HCEC 1CT (cell line): ENCODE results near the gene APC2.
"Not testable (repeated sequence)": the region's sequence is repeated elsewhere in the genome, so short reads cannot be mapped to it uniquely, and the experiment has no call there.

Source experiments
- DNase-seq: peaks from one replicate; pipeline ENCODE4 v3.0.0-alpha.2; 2017

Gene APC2

DNA sequence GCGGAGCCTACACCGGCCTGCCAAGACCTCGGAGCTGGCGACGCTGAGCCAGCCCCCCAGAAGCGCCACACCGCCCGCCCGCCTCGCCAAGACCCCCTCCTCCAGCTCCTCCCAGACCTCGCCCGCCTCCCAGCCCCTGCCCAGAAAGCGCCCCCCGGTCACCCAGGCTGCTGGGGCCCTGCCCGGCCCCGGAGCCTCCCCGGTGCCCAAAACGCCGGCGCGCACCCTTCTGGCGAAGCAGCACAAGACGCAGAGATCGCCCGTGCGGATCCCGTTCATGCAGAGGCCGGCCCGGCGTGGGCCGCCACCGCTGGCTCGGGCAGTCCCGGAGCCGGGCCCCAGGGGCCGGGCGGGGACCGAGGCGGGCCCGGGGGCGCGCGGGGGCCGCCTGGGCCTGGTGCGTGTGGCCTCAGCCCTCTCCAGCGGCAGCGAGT is 18.9 kb downstream of the APC2 start:
- DNase-seq = no peak

DNA sequence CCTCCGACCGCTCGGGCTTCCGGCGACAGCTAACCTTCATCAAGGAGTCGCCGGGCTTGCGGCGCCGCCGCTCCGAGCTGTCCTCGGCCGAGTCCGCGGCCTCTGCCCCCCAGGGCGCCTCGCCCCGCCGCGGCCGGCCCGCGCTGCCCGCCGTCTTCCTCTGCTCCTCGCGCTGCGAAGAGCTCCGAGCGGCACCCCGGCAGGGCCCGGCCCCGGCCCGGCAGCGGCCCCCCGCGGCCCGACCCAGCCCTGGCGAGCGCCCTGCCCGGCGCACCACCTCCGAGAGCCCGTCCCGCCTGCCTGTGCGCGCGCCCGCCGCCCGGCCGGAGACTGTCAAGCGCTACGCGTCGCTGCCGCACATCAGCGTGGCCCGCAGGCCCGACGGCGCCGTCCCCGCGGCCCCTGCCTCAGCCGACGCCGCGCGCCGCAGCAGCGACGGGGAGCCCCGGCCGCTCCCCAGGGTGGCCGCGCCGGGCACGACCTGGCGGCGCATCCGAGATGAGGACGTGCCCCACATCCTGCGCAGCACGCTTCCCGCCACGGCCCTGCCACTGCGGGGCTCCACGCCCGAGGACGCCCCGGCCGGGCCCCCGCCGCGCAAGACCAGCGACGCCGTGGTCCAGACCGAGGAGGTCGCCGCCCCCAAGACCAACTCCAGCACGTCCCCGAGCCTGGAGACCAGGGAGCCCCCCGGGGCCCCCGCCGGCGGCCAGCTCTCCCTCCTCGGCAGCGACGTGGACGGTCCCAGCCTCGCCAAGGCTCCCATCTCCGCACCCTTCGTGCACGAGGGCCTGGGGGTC is 19.5 kb downstream of the APC2 start:
- DNase-seq = no peak

DNA sequence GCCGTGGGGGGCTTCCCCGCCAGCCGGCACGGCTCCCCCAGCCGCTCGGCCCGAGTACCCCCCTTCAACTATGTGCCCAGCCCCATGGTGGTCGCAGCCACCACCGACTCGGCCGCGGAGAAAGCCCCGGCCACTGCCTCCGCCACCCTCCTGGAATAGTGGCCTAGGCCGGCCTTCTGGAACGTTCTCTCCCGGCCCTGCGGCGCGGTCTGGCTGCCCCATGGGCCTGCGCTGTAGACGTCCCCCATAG is 20.1 kb downstream of the APC2 start:
- DNase-seq = no peak

DNA sequence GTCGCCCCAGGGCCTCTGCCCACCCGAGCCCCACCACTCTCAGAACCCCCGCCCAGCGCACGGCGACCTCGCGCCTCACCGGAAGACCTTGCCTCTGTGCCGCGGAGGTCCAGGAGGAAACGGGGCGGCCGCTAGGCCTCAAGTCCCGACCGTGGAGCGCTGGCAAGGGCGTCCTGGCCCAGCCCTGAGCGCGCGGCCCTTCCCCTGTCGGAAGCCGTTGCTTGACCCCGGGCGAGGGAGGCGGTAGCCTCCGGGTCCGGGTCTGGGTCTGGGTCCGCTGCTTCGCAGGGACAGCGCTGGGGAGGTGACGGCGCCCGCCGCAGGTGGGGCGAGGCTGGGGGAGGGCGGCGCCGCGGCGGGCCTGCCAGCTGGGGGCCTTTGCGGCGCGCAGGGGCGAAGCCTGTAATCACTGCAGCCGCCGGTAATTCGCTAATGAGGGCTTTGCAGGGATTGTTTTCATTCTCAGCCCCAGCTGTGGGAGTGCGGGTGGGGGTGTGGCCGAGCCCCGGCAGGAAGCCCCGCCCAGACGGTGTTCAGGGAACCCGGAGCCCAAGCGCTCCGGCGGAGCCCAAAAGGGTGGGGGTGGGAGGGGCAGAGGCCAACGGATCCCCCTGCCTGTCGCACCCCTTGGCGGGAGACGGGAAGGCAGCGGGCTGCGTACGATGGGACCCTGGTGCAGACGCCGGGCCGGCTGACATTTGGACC is 20.5 kb downstream of the APC2 start:
- peak; percentile 0 for DNase-seq

DNA sequence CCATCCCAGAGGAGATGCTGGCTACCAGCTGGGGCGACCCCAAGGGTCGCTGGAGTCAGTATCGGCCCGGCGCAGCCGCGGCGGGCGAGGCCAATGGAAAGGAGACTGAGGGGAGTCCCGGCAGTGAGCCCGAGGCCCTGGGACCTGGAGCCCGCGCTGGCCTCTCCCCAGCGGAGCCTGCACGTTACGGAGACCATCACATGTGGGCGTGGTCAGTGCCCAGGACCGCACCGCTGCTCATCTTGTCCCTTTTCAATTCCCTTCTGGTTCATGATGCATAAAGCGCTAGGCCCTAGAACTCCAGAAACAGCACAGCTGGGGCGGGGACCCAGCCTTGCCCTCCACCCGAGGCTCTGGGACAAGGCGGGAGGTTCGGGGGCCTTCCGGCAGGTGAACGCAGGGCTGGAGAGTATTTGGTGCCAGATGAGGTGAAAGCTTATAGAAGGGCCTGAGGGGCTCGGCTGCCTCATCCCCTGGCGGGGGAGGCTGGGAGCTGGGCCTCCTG is 21.1 kb downstream of the APC2 start:
- no peak for DNase-seq

DNA sequence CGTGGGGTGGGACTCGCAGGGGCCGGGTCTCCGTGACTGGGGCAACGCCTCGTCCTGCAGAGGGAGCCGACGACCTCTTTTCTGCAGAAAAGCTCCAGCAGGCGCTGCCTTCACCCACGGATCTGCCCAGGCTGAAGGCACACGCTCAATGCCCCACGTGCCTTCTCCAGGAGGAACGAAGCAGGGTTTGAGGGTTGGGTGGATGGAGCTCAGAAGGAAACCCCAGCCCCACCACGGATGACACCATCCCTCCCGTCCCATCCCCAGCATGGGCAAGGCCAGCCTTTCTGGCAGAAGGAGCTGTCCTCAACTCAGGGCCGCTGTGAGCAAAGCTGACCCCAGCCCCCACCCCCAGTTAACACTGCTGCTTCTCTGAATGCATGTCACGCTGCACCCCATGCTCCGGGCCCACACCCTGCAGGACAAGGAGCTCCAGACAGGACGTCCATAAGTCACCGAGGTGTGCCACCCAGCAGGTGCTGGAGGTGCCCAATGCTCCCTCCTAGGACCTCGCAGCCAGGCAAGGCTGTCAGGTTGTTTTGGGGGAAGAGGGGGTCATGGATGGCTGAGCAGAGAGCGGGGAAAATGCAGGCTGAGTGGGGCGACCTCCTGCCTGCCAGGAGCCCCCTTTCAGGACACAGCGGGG is 21.7 kb downstream of the APC2 start:
- no peak for DNase-seq

DNA sequence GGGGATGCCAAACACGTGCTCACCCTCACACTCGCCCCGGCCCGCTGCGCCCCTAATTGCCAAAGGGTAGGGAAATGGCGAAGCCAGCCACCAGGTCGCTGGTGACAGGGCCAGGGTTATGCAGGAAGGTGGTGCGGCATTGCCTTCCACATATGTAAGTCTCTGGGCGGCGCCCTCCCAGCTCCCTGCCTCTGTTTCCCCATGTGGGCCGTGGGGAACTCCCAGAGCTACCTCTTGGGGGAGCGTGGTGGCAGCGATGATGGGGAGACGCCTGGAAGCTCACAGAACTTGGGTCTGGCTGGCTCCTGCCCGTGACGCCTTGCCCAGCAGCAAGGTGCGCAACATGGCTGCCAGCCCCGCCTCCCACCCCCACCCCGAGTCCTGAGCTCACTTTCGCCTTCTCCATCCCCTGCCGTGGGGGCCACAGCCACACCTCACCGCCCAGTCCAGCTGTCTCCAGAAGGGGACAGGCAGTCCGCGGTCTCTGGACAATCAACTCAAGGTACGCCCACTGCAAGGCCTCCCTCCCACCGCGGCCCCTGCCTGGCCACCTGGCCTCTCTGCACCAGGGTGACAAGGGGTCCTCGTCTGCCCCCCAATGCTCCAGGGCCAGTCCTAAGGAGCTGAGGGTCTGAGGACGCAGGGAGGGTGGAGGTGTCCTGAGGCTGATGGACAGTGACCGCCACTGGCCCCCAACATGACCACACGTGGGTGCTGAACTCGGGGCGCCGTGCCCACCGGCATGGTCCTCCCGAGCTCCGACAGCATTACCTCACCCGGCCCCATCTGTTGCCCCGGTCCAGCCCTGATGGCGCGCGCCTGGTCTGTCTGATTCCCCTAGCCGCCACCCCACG is 22.5 kb downstream of the APC2 start:
- peak; percentile 0 for DNase-seq

DNA sequence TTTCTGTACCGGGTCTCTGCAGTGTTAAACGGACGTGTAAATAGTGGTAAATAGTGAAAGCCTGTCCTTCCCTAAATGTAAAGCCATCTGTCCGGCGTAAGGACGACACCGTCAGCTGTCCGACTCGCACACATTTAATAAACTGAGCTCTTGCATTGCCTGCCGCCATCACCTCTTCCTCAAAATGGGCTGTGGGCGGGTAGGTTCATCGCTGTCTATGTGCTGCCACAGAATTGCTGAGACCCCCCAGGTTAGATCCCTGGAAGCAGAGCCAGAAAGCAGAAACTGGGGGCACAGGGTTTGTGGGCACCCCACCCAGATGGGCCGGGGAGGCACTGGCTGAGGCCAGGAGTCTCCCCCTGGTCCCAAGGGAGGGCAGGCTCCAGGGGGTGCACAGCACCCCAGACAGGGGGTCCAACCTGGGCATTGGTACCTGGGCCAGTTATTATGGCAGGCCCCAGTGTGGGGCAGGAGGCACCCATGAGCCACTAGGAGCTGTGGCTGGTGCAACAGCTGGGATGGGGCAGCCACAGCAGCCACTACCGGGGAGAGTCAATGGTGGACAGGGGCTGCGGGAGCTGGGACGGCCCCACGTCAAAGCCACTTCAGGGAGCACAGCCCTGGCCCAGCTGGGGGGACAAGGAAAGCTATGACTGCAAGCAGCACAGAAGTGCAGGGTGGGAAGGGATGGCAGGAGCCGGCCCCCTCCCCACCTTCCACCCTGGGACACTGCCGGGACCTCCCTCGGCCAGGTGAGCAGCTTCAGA is 23.3 kb downstream of the APC2 start:
- DNase-seq = no peak

DNA sequence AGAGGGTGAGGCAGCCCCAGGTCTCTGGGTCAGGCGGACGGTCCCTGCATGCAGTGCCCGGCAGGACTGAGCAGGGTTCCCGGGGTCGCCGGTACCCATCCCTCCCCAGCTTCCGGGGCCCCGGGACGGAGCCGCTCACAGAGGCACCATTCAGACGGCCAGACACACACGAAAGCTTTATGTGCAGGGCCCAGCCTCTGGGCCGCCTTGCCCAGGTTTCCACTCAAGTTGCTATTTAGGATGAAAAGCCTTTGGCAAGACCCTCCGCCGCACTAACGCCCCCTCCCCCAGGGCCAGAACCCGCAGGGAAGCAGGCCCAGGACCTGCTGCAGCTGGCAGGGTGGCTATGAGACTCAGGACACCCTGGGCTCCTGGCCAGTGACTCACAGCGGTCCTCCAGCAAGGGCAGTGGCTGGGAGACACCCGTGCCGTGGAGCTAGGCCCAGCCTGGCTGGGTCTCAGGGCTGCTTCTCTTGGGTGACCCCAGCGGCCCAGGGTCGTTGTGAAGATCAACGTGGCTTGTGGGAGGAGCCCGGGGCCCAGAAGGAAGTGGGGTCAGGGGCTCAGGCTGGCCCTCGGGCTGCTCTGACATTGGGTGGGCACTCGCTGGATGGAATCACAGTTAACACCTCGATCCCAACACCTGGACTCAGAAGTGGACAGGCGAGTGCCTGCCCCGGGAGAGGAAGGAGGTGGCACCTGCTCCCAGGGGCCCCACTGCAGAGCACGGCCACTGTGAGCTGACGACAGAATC is 24.3 kb downstream of the APC2 start:
- peak; percentile 5 for DNase-seq

DNA sequence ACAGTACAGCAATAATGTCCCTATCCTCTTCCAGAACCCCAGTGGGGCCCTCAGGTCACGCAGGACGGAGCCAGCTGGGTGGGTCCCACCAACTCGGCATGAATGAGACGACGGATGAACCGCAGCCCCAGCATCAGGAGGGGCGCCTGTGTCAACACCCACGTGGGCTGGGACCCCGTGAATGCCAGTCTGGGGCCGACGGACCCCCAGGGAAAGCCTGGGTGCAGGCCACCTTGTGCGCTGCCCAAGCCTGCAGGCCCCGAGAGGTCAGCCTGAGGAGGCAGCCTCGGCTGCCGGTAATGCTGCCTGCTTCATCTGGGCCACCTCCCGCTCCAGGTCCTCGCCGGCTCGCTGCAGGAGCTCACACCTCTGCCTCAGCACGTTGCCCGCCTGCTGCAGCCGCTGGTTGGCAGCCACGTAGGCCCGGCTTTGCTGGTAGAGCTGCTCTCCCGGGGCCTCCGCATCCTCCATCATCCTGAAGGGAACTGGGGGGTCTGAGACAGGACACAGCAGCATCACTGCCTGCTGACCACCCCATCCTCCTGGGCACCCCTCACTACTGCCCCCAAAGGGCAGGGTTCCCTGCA is 24.9 kb downstream of the APC2 start:
- no peak for DNase-seq

DNA sequence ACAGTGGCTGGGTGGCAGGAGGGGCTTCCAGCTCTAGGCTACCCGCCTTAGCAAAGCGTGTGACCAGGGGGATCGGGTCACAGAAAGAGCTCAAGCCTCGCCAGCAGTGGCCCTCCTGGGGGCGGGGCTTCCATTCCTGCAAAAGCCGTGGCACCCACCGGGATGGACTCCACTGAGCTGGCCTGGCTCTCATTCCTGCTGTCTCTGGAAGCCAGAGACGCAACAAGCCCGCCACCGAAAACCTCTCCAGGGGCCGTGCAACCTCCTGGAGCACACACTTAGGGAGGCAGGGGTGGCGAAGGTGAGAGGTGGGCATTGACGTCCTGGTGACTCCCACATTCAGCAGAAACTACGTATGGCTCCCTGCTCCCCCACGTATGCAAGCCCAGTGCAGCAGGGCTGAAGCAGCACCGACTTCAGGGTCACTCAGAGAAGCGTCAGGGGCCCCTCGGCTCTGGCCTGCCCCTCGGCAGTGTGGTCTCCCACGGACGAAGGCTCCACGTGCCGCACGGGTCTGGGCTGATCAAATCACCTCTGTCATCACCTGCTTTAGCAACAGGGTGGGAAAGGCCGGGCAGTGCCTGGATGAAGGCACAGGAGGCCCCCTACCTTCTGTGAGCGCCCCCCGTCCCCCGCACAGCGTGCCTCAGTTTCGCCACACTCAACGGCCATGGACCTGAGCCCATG is 26.0 kb downstream of the APC2 start:
- DNase-seq = no peak

DNA sequence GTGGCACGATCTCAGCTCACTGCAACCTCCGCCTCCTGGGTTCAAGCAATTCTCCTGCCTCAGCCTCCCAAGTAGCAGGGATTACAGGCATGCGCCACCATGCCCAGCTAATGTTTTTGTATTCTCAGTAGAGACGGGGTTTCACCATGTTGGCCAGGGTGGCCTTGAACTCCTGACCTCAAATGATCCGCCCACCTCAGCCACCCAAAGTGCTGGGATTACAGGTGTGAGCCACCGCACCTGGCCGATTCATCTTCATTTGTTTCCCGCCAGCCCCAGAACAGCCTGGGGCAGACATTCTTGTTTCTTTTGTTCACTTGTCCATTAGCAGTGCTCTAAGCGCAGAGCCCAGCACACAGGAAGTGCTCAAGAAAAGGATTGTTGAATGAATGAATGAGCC is 27.1 kb downstream of the APC2 start:
- not testable (repeated sequence) for DNase-seq

DNA sequence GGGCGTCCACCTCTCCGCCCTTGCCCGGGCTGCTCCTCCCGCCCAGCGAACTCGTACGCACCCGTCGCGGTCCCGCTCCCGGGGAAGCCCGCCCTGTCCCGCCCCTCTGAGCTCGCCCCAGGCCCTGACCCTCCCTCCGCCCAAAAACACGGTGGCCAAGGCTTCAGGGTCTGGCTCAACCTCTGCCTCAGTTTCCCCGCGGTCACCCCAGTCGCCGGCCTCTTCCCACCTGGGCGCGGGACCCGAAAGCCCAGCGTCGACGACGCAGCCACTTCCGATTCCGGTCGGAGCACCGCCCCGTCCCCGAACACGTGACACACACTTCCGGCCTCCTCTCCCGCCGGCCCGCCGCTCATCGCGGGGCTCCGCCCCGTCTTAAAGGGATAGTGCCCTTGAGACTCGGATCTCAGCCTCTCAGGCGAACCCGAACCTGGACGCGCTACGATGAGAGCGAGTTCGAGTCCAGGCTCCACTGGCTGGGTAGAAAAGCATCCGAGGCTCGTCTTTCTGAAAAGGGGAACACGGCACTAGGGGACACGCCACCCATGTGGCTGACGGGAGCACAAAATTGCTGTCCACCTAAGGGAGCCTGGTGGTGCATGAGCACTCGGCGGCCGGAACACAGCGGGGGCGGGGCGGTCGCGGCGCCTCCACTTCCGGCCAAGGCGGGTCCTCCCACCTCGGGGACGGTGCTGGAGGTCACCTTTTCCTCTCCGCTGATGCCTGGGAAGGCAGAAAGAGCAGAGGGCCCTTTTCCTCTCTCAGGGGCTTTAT is 29.2 kb downstream of the APC2 start, which contains the start of gene C19orf25:
Gene C19orf25, minus strand, starts transcription at position 282 of the 774 bp plus-strand sequence. CDS start 312 bp downstream, outside the sequence.
- peak; percentile 93 for DNase-seq

DNA sequence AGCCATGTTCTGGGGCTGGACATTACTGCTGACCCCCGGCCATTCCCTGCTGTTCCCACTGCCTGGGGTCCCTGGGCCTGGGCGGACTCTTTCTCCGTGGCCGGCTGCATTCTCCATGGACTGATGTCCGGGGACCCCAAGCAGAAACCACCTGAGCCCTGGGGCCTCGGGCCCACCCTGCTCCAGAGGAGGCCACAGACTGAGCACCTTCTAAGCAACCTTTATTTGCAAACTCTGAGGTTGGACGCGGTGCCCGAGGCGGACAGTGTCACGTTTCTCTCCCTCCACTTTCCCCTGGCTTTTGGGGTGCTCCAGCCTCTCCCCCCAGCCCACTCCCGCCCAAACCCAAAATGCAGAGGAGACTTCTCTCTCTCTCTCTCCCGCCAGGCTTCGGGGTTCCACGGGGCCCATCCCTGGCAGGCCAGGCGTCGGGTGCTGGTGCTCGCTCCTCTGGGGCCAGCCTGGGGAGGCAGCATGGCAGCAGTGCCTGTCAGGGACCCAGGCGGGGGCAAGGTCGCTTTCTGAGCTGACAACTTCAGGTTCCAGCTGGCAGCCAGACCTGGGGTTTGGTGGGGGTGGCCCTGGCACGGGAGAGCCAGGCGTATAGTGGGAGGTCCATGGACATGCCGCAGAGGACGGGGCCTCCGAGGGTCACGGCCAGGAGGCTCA is 31.4 kb downstream of the APC2 start:
- DNase-seq = no peak

DNA sequence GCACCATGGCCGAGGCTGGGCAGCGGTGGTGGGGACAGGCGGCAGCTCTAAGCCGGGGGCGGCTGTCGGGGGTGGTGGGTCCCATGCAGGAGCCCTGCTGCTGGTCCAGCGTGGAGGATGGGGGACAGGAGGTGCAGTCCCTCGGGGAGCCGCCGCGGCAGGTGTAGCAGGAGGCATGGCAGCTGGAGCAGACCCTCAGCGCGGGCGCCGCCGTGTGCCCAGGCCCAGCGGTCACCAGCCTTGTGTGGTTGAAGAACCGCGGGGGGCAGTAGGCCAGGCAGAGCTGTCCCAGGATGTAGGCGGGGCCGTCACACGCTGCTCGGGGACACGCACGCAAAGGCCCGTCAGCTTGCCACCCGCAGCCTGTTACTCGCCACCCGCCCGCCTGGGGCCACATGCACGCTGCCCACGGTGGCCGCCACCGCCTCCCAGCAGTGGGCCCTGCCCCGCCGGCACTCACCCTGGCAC is 32.0 kb downstream of the APC2 start:
- DNase-seq = no peak

DNA sequence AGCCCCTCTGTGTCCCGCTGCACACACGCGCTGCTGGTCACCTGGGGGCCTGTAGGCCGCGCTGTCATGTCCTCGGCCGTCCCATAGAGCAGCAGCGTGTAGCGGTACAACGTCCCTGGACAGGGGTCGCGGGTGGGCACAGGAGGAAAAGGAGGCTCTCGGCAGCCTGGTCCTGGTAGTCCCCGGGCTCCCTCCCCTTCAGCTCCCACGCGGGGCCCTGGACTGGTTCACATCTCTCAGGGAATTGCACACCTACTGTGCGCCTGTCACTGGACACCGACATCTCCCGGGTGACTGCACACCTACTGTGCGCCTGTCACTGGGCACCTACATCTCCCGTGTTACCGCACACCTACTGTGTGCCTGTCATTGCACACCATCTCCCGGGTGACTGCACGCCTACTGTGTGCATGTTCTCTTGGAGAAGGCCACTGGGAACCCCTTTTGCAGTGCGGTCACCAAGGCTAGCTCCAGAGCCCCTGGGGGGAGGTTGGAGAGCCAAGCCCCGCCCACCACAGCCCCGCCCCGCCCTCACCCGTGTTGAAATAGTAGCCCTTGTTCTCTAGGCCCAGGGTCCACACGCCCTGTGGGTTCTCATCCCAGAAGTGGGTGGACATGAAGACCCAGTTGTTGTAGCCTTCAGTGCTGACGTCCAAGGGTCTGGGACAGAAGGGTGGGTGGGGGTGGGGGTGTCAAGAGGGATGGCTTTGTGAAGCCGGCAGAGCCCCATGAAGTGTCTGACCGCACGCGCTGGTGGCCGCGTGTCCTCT is 32.6 kb downstream of the APC2 start:
- no peak for DNase-seq

DNA sequence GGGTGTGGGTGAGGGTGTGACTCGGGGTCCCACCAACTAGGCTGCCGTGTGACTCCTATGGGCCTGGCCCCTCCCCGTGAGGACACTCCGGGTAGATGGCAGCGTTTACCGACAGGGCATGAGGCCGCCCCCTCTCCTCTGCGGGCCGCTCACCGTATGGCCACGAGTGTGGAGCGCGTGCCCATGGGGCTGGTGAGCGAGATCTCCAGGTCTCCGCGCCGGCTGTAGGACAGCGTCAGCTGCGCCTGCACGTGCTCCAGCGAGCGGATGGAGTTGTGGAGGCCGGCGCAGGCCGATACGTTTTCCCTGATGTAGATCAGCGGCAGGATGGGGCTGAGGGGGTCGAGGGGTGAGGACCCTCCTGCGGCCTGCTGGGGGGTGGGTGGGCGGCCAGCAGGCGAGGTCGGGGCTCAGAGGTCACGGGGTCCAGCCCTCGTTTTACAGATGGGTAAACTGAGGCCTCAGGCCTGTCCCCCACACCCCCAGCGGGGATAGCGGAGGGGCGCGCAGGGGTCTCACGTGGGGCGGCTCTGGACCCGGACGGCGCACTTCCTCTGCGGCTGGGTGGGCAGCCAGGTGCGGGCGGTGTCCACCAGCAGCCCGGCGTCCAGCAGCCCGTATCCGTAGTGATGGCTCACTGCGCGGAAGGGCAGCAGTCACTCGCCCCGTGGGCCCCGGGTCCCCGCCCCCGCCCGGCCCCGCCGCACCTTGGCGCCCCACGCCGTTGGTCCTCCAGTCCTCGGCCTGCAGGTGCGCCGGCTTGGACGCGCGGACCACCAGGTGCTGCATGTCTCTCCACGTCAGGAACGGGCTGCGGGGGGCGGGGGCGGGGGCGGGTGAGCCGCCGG is 33.4 kb downstream of the APC2 start:
- DNase-seq = no peak
